Glomerular endothelial cell (primary cell): ENCODE measurements around the gene GRIP1. TPM values are rescaled to one million over a fixed set of nuclear protein-coding genes. Genes with fewer than 3 reads are reported as not detected.

Experiments
- DNase-seq: peaks from one replicate; pipeline ENCODE4 v3.0.0-alpha.2; 2011; ENCODE audit warnings: low read depth, low spot score; ENCODE audit errors: extremely low read depth
- total RNA-seq: library from RNA; depleted of rRNA; stranded (reverse); fragments of >200 nt; gene quantifications from 2 replicates; pipeline ENCODE4 v1.2.3, GENCODE V29; 2015

The GRIP1 gene
- total RNA-seq, 1 donor from 2014 or later, result 0.88 TPM

DNA sequence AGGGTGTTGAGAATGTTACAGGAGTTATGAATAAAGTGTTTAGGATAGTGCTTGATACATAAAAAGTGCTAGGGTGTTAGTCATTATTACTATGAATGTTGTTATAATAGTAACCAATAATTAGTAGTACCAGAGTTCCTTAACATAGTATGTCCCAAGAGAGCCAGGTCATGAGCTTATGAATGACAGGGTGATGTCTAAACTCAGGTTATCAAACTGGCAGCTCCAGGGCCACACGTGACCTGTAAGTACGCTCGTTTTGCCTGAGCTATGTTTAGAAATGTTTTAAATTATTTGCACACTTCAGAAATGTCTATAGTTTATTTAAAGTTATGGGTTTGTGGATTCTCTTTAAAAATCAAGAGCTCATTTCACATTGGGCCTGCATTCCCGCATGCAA is 14.1 kb upstream of the GRIP1 start:
- DNase-seq, result no peak

- no peak for DNase-seq
These were observed 13.3 kb upstream of the GRIP1 start for GRCh38 chr12:66692170-66692569.

- no peak for DNase-seq
These were observed 10.1 kb upstream of the GRIP1 start for GRCh38 chr12:66688846-66689439.

GRCh38 chr12:66684222-66684621 is 5.3 kb upstream of the GRIP1 start:
- DNase-seq, result no peak

DNA sequence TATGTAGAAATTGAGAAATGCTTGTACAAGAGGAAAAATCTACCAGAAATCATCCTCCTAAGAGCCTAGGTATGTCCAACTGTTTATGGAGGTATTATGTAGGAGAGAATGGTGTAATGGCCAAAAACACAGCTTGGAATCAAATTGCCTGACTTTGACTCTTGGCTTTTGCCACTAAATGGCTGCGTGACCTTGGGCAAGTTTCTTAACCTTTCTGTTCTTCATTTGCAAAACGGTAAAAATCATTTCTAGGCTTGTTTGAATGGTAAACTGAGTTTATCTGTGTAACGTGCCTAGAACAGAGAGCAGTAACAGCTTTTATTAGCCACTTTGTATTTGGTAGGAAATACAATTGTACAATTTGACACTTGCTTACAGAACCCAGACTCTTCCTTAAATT is 4.9 kb upstream of the GRIP1 start:
- DNase-seq, result no peak

DNA sequence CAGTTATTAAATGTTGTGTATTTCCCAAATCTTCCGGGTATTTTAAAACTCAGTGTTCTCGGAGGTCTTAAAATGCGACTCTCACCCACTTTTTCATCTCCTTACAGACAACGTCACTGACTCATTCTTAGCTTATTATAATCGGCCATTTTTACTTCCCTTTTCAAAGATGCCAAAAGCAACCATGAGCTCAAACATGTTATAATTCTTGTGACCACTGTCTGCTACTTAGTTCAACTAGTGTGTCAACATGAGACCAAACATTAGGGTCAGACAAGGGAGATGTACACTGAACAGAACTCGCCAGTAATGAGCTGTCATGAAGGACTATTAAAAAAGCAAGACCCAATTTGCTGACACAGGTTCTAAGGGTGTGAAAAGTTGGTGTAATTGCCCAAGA is 4.2 kb upstream of the GRIP1 start:
- no peak for DNase-seq

- no peak for DNase-seq
These were observed 697 bp upstream of the GRIP1 start for GRCh38 chr12:66679461-66680084.

GRCh38 chr12:66676241-66676640 is 2.6 kb downstream of the GRIP1 start:
- no peak for DNase-seq

GRCh38 chr12:66674495-66675122 is 4.3 kb downstream of the GRIP1 start:
- no peak for DNase-seq

GRCh38 chr12:66669541-66669940 is 9.3 kb downstream of the GRIP1 start:
- DNase-seq, result no peak

- DNase-seq, result no peak
These were observed 10.6 kb downstream of the GRIP1 start for GRCh38 chr12:66668311-66668710.

GRCh38 chr12:66667906-66668305 is 11.0 kb downstream of the GRIP1 start:
- no peak for DNase-seq

GRCh38 chr12:66666481-66666880 is 12.4 kb downstream of the GRIP1 start:
- DNase-seq, result no peak

- DNase-seq, result no peak
These were observed 13.4 kb downstream of the GRIP1 start for GRCh38 chr12:66665435-66665985.

DNA sequence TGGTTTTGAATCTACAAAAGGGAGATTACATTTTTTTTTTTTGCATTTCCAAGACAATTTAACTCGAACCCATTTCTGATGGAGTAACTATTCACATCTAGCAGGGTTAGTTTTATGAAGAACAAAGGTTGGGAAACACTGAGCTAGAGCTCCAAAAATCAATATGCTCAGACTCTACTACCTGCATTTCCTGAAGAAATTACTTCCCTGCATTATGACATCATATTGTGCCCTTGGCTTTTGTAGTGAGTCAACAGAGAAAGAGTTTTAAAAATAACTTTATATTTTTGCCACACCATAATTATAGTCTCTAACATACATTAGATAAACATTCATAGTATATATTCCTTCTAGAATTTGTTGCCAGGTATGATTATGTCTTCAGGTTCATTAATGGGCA is 14.8 kb downstream of the GRIP1 start:
- DNase-seq, result no peak

- no peak for DNase-seq
These were observed 15.3 kb downstream of the GRIP1 start for GRCh38 chr12:66663611-66664010.

DNA sequence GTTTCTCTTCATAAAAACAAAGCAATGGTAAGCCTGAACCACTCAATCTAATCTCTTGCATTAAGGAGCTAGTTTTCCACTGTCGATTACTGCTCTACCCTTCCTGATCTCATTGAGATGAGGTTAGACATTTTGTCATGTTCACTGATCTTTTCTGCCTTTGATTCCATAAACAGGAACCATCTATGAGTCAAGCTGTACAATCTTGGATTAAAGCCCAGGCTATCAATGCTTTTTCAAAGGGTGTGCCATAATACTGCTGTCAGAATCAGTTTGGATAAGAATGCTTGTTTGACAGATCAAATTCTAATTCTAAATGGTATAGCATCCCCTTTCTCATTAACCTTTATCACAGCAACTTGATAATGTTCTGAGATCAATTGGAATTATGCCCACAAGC is 16.1 kb downstream of the GRIP1 start:
- peak; percentile 27 for DNase-seq

GRCh38 chr12:66662179-66662578 is 16.7 kb downstream of the GRIP1 start:
- DNase-seq, result no peak

- DNase-seq, result no peak
These were observed 17.5 kb downstream of the GRIP1 start for GRCh38 chr12:66661357-66661756.

DNA sequence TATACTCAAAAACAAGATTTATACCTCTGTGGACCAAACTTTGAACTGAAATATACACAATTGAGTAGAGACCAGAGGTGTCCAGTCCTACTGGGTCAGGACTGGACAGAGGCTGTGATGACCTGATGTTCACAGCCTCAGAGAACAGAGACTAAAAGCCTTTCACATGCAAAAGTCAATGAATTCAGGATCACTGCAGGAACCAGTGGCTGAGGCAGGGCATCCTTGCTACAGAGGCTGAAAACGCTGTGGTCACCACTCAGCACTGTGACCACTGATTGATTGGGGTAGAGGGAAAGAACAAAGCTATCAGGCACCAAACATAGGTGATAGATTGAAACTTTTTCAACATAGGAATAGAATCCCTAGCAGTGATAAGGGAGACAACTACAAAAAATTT is 25.1 kb downstream of the GRIP1 start:
- DNase-seq, result no peak

GRCh38 chr12:66648033-66648735 is 30.7 kb downstream of the GRIP1 start:
- DNase-seq, result no peak
